ENCODE results near the gene MAFG. TPM values are rescaled to one million over a fixed set of nuclear protein-coding genes. Genes with fewer than 3 reads are reported as not detected.
A peak's percentile ranks its signal among the peaks of the same experiment; 100 is the strongest.

The MAFG gene
- total RNA-seq, 1 experiment from 2014 or later: 22.9 TPM

- Histone ChIP-seq H3K79me2 (ENCODE audit: low read length) (peaks cover 80% of the 10 kb centered on the region), H3K36me3 (ENCODE audit: low read depth, low read length) (peaks cover 7% of the 10 kb centered on the region; the same call in 1 of the 2 replicates), H3K4me2 (ENCODE audit: low read length) (peak overlapping the region; percentile 95), H3K9me3 (ENCODE audit: low read length) (no peaks in the 10 kb centered on the region), H3K4me3 (ENCODE audit: low read length) (peak overlapping the region; percentile 59), H3F3A (ENCODE audit: low read length, unreplicated experiment) (no peaks in the 10 kb centered on the region), H3K9ac (ENCODE audit: low read length) (peak overlapping the region; percentile 87), H3K27me3 (ENCODE audit: low read length) (no peaks in the 10 kb centered on the region), H3K9me2 (replicated peaks; ENCODE audit: low read length) (no peaks in the 10 kb centered on the region), H3K27ac (ENCODE audit: low read length) (peak overlapping the region; percentile 93), H2AFZ (ENCODE audit: low read length) (peak overlapping the region; percentile 32; the same call in 1 of the 2 replicates), H4K20me1 (ENCODE audit: low read length) (no peaks in the 10 kb centered on the region), H3K4me1 (ENCODE audit: insufficient read depth, low read length) (peaks cover 40% of the 10 kb centered on the region)
- TF ChIP-seq EZH2phosphoT487 (IDR thresholded peaks at IDR 0.05; ENCODE audit: borderline replicate concordance, low read length) (no peak), EZH2 (IDR thresholded peaks at IDR 0.05; ENCODE audit: low read length, unreplicated experiment) (no peak)
- TF ChIP-seq, protein P1, sequence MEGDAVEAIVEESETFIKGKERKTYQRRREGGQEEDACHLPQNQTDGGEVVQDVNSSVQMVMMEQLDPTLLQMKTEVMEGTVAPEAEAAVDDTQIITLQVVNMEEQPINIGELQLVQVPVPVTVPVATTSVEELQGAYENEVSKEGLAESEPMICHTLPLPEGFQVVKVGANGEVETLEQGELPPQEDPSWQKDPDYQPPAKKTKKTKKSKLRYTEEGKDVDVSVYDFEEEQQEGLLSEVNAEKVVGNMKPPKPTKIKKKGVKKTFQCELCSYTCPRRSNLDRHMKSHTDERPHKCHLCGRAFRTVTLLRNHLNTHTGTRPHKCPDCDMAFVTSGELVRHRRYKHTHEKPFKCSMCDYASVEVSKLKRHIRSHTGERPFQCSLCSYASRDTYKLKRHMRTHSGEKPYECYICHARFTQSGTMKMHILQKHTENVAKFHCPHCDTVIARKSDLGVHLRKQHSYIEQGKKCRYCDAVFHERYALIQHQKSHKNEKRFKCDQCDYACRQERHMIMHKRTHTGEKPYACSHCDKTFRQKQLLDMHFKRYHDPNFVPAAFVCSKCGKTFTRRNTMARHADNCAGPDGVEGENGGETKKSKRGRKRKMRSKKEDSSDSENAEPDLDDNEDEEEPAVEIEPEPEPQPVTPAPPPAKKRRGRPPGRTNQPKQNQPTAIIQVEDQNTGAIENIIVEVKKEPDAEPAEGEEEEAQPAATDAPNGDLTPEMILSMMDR (conservative IDR thresholded peaks at IDR 0.05; ENCODE audit: low read depth, low read length): 0 out of 2 replicates have a peak, but pooled peaks have one; percentile 11
- peak; percentile 23; the same call in 1 of the 2 replicates for ATAC-seq
- BruUV-seq (replicated peaks): no TSS peak
- peak; percentile 77 for DNase-seq
- ChIA-PET CTCF (interaction anchor here (0.6 to 1.1 kb wide), 2 partner anchors 11 to 151 kb away, joined by 3 read pairs; no protein-coding TSS in a partner anchor), POLR2A (ENCODE audit: unreplicated experiment) (interaction anchor here (0.6 kb wide), 1 partner anchor 19 kb away, joined by 4 read pairs; no protein-coding TSS in a partner anchor)
- intact Hi-C loops (cut with micrococcal nuclease): no loop called here
Observed at GRCh38 chr17:81923302-81924260, 4.0 kb downstream of the MAFG start.

DNA sequence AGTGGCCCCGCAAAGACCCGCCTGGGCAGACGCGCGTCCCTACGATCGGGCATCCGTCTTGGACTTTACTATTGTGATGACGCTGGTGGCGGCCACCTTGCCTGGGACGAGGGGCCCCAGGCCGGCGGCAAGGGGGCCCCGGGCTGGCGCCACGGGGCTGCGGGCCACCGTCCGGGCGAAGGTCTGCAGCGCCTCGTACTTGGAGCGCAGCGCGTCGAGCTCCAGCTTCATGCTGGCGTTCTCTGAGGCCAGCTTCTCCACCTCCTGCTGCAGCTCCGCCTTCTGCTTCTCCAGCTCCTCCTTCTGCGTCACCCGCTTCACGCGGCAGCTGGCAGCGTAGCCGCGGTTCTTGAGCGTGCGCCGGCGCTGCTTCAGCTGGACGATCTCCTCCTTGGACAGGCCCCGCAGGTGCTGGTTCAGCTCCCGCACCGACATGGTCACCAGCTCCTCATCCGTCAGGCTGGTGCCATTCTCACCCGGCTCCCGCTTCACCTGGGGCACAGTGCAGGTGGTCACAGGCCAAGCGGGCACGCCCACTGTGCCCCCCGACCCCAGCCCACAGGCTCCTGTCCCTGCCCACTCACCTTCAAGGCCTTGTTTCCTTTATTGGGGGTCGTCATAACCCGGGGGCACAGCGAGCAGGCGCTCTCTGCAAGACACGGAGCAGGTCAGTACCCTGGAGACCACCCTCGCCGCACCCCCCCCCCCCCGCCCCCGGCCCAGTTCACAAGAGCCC is 4.8 kb downstream of the MAFG start:
- no peak for DNase-seq
- H3K27me3 ChIP-seq (ENCODE audit: low read length): no peaks in the 10 kb centered on the region
- H3K4me3 ChIP-seq (ENCODE audit: low read length): peak overlapping the region; percentile 59; the same call in 1 of the 2 replicates
- ChIA-PET POLR2A (ENCODE audit: unreplicated experiment) (interaction anchor here (0.6 kb wide), 1 partner anchor 20 kb away, joined by 4 read pairs; no protein-coding TSS in a partner anchor), CTCF (no interaction called here)
- peak overlapping the region; percentile 95 for H3K4me2 ChIP-seq (ENCODE audit: low read length)
- H3K9me2 ChIP-seq (replicated peaks; ENCODE audit: low read length): no peaks in the 10 kb centered on the region
- H3K36me3 ChIP-seq (ENCODE audit: low read depth, low read length): peaks cover 7% of the 10 kb centered on the region; the same call in 1 of the 2 replicates
- peaks cover 43% of the 10 kb centered on the region for H3K4me1 ChIP-seq (ENCODE audit: insufficient read depth, low read length)
- H3K9ac ChIP-seq (ENCODE audit: low read length): peak overlapping the region; percentile 87
- H4K20me1 ChIP-seq (ENCODE audit: low read length): no peaks in the 10 kb centered on the region
- H2AFZ ChIP-seq (ENCODE audit: low read length): no peak overlapping the region
- no TSS peak for BruUV-seq (replicated peaks)
- TF ChIP-seq EZH2 (IDR thresholded peaks at IDR 0.05; ENCODE audit: low read length, unreplicated experiment): no peak
- no peak for TF ChIP-seq EZH2phosphoT487 (IDR thresholded peaks at IDR 0.05; ENCODE audit: borderline replicate concordance, low read length)
- TF ChIP-seq, protein P1 (conservative IDR thresholded peaks at IDR 0.05; ENCODE audit: low read depth, low read length): no peak
- intact Hi-C loops (cut with micrococcal nuclease): no loop called here
- no peaks in the 10 kb centered on the region for H3F3A ChIP-seq (ENCODE audit: low read length, unreplicated experiment)
- H3K79me2 ChIP-seq (ENCODE audit: low read length): peaks cover 80% of the 10 kb centered on the region
- H3K9me3 ChIP-seq (ENCODE audit: low read length): no peaks in the 10 kb centered on the region
- no peak for ATAC-seq
- peak overlapping the region; percentile 93 for H3K27ac ChIP-seq (ENCODE audit: low read length)
